GM12878 (cell line): ENCODE results near the gene WNT7A.

Source experiments
- BRCA1 ChIP-seq: IDR thresholded peaks from 2 replicates; pipeline ENCODE4 v1.6.1; 2011; ENCODE audit warnings: low read depth, low read length, improper control_type of control experiment
- CREM ChIP-seq: IDR thresholded peaks from 2 replicates; pipeline ENCODE4 v1.6.1; 2014; ENCODE audit warnings: antibody characterized with exemption, low read depth
- CTCF ChIP-seq, 3 experiments: IDR thresholded peaks in 2 of 3; conservative IDR thresholded peaks in 1 of 3; 2 replicates each; pipeline ENCODE4 v1.5.1; 2011; ENCODE audit warnings: low read depth in 3 of 3, low read length in 3 of 3, mild to moderate bottlenecking in 3 of 3, control low read depth in 2 of 3, moderate library complexity in 2 of 3, inconsistent platforms in 1 of 3, mixed read lengths in 1 of 3; ENCODE audit not compliant: control insufficient read depth in 2 of 3, insufficient read depth in 1 of 3; ENCODE audit errors: extremely low read depth in 1 of 3
- EZH2 ChIP-seq: IDR thresholded peaks from 2 replicates; pipeline ENCODE4 v1.6.1; 2012; ENCODE audit warnings: low read depth, mild to moderate bottlenecking, control low read depth, inconsistent platforms, low read length, borderline replicate concordance; ENCODE audit not compliant: control insufficient read depth
- RAD21 ChIP-seq: IDR thresholded peaks from 2 replicates; pipeline ENCODE4 v1.6.1; 2011; ENCODE audit warnings: mild to moderate bottlenecking, low read depth, low read length, moderate library complexity; ENCODE audit not compliant: insufficient read depth

- TF ChIP-seq CTCF (IDR thresholded peaks at IDR 0.05 in 2 of 3, conservative IDR thresholded peaks at IDR 0.05 in 1 of 3; ENCODE audit: control insufficient read depth in 2 of 3, extremely low read depth in 1 of 3, insufficient read depth in 1 of 3, low read depth in 3 of 3, low read length in 3 of 3) = no peak
- TF ChIP-seq RAD21 = no peak
- TF ChIP-seq EZH2 = no peak
- TF ChIP-seq BRCA1 = no peak
- TF ChIP-seq CREM = no peak
Observed at GRCh38 chr3:13839726-13840340, 40.0 kb downstream of the WNT7A start.
